GM12801 (cell line): ENCODE measurements around the gene VPS51.

Source experiments
- CTCF ChIP-seq: IDR thresholded peaks from one replicate; pipeline ENCODE4 v1.5.1; 2011; ENCODE audit warnings: control low read depth; ENCODE audit not compliant: insufficient read length; ENCODE audit errors: extremely low read depth

The VPS51 gene

DNA sequence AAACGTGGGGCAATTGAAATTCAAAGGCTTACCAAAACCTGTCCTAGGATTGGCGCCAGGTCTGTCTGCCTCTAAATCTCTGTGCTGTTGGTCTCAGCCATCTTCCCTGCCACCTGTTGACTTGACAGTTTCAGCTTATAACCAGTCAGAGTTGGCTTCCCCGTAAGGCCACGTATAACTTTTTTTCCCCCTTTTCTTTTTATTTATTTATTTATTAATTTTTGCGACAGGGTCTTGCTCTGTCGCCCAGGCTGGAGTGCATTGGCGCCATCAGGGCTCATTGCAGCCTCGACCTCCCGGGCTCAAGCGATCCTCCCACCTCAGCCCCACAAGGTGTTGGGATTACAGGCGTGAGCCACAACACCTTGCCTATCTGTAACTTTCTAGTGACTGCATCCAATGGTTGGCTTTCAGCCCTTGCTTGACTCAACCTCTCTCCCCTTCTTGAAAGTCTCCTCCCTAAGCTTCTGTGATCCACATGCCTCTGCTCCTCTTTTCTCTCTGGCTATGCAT, 39.7 kb downstream of the VPS51 start:
- no peak for TF ChIP-seq CTCF

DNA sequence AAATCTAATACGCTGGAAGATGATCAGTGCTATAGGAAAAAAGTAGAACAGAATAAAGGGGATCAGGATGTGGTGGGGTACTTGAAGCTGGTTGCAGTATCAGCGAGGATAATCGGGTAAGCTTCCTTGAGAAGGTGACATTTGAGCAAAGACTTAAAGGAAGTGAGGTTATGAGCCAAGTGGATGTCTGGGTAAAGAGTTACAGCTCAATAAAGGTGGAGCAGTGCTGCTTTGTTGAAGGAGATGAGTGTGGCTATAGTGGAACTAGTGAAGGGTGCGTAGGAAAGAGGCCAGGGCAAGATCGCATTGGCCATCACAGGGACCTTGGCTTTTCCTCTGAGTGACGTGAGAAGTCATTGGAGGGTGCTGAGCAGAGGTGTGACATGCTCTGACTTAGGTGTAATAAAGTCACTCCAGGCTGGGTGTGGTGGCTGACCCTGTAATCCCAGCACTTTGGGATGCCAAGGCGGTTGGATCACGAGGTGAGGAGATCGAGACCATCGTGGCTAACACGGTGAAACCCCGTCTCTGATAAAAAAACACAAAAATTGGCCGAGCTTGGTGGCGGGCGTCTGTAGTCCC, 40.6 kb downstream of the VPS51 start:
- no peak for TF ChIP-seq CTCF

- no peak for TF ChIP-seq CTCF
These were observed 46.0 kb downstream of the VPS51 start for GRCh38 chr11:65141896-65142494.

DNA sequence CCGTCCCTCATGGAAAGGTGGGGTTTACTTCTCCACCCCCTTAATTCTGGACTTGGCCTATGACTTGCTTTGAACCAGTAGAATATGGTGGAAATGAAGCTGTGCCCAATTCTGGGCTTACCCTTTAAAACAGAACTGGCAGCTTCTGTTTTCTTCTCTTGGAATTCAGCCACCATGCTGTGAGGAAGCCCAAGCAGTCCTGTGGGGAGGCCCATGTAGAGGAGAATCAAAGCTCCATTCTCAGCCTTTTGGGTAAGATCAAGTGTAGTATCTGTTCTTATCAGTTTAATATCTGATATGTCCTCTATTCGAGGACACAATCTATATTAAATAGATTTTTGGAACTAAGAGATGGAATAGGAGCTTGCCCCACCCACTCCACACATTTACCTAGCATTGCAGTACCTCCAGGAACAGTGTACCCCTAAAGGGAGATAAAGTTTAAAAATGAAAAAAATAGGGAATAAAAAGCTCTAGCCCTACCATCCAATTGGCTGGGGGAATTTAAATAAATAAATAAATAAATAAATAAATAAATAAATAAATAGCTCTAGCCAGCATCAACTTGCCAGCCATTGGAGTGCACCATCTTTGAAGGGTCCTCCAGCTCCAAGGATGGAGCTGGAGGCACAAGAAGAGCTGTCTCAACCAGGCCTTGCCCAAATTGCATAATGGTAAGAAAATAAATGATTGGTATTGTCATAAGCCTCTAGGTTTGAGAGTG, 51.5 kb downstream of the VPS51 start:
- no peak for TF ChIP-seq CTCF

DNA sequence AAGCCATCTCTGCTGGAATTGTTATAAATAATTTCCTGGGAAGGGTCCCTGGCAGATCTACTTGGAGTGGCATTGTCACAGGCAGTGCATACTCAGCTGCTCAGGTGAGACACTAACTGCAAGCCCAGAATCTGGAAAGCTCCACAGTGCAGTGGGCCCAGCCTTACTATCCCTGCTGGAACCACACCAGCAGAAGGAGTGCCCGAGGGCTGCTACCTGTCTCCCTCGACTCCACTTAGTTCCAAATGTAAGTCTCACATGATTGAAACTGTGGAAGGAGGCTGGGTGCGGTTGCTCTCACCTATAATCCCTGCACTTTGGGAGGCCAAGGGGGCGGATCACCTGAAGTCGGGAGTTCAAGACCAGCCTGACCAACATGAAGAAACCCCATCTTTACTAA, 52.6 kb downstream of the VPS51 start:
- TF ChIP-seq CTCF, result no peak

DNA sequence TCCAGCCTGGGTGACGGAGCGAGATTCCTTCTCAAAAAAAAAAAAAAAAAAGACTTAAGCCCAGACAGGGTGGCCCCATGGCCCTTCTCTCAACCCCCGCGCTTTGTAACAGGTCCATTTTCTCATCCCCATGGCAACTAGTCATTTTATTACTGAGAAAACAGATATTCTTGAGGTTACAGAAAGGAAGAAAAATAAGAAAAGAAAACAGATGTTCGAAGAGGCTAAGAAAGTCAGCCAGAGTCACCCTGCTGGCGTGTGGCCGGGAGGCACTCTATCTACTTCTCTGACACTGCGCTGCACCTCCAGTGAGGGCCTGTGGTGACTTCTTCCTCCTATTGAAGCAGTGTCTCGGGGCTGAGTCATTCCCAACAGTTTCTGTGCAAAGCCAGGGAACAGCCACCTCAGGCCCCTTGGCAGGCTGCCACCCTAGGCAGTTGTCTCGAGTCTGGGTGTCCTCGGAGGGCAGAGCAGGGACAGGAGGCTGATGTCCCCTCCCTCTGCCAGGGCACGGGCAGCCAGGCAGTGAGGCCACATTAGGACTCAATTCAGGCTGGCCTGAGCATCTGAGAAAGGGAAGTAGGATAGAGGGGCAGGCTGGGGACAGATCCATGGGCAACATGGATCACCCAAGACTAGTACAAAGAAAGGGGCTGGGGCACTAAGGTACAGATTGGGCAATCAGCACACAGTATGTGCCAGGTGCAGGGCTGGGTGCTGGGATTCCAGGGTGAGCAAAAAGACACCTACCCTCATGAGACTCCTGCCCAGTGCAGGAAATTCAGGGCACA, 54.7 kb downstream of the VPS51 start:
- no peak for TF ChIP-seq CTCF

DNA sequence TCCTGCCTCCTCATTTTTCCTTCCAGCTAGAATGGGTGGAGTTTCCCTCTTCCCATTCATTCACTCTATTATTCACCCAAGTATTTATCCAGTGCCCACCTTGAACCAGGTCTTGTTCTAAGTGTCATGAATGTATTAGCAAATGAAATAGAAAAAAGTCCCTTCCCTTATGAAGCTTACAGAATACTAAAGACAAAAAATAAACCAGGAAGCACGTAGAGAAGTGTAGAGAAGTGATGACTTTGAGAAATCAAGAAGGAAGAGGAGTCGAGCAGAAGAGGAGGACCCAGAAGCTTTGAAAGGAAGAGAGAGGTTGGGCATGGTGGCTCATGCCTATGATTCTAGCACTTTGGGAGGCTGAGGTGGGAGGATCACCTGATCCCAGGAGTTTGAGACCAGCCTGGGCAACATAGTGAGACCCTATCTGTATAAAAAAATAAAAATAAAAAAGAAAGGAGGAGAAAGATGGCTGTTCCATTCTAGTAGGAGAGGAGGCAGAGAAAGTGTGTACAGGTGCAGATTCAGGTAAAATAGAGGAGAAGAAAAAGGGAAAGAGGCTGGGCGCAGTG, 55.4 kb downstream of the VPS51 start:
- TF ChIP-seq CTCF, result no peak
